ENCODE measurements around the gene LRRN4CL. TPM values are rescaled to one million over a fixed set of nuclear protein-coding genes. Genes with fewer than 3 reads are reported as not detected.
"Not testable (repeated sequence)": the region's sequence is repeated elsewhere in the genome, so short reads cannot be mapped to it uniquely, and the experiment has no call there.

Gene LRRN4CL
- total and polyA plus RNA-seq, 7 donors, result 0.23 to 40.4 (median 28.5) TPM

- TF ChIP-seq POLR2AphosphoS5 (IDR thresholded peaks at IDR 0.05) (peak; percentile 53 to 91 (median 77)), CTCF (IDR thresholded peaks at IDR 0.05) (no peak), POLR2A (IDR thresholded peaks at IDR 0.05) (peak; percentile 48 to 60), EP300 (IDR thresholded peaks at IDR 0.05) (peak in 1 of 4 donors; percentile 6)
- DNase-seq, result peak; percentile 97
- H3K4me1 ChIP-seq, result peaks cover 0 to 40% (median 36%) of the 10 kb centered on the region in 4 donors
- no peaks in the 10 kb centered on the region for H3K9me3 ChIP-seq
- H3K27ac ChIP-seq, result peak overlapping the region; percentile 81 to 88 (median 86)
- H3K27me3 ChIP-seq, result no peaks in the 10 kb centered on the region
- intact Hi-C loops (cut with DNase I), result loop anchor here (5.0 kb wide), 3 partner anchors 39 to 94 kb away; partner anchors contain the start of genes C11orf98, CSKMT, EML3 and INTS5
- H3K4me3 ChIP-seq, result peak overlapping the region; percentile 49 to 73 (median 62)
- H3K36me3 ChIP-seq, result peaks cover 0 to 19% (median 3%) of the 10 kb centered on the region in 4 donors
- WGBS, 2 donors, result 3 to 7% methylated on average over 73 of the region's 73 CpGs
Measured at GRCh38 chr11:62705880-62706849, 16.8 kb upstream of the LRRN4CL start.

- peak overlapping the region in 3 of 4 donors; percentile 49 to 73 (median 66) for H3K4me3 ChIP-seq
- no peaks in the 10 kb centered on the region for H3K27me3 ChIP-seq
- WGBS, 2 donors, result 24 to 64% methylated on average over 7 of the region's 7 CpGs
- no peak for TF ChIP-seq CTCF (IDR thresholded peaks at IDR 0.05)
- TF ChIP-seq POLR2AphosphoS5 (IDR thresholded peaks at IDR 0.05), result no peak
- TF ChIP-seq EP300 (IDR thresholded peaks at IDR 0.05), result no peak
- no peak for TF ChIP-seq POLR2A (IDR thresholded peaks at IDR 0.05)
- peak overlapping the region; percentile 81 to 88 (median 86) for H3K27ac ChIP-seq
- intact Hi-C loops (cut with DNase I), result loop anchor here (5.0 kb wide), 3 partner anchors 38 to 93 kb away; partner anchors contain the start of genes C11orf98, CSKMT, EML3 and INTS5
- H3K4me1 ChIP-seq, result peaks cover 0 to 37% (median 33%) of the 10 kb centered on the region in 4 donors
- no peaks in the 10 kb centered on the region for H3K9me3 ChIP-seq
- peaks cover 0 to 19% (median 0%) of the 10 kb centered on the region in 4 donors for H3K36me3 ChIP-seq
- no peak for DNase-seq
Measured at GRCh38 chr11:62705413-62705812, 16.1 kb upstream of the LRRN4CL start.

GRCh38 chr11:62703921-62704320 is 14.6 kb upstream of the LRRN4CL start:
- 84 to 93% methylated on average over 4 of the region's 4 CpGs for WGBS, 2 donors
- intact Hi-C loops (cut with DNase I); H3K27ac ChIP-seq; H3K9me3 ChIP-seq; H3K27me3 ChIP-seq; H3K4me3 ChIP-seq; DNase-seq: not testable (repeated sequence)
- Histone ChIP-seq H3K36me3 (peaks cover 0 to 20% (median 0%) of the 10 kb centered on the region in 4 donors), H3K4me1 (peaks cover 0 to 31% (median 26%) of the 10 kb centered on the region in 4 donors)

GRCh38 chr11:62702246-62702645 is 12.9 kb upstream of the LRRN4CL start:
- intact Hi-C loops (cut with DNase I), result no loop called here
- Histone ChIP-seq H3K27me3 (no peaks in the 10 kb centered on the region), H3K36me3 (peaks cover 0 to 20% (median 0%) of the 10 kb centered on the region in 4 donors), H3K27ac (no peak overlapping the region), H3K4me3 (no peak overlapping the region), H3K4me1 (peaks cover 0 to 21% (median 18%) of the 10 kb centered on the region in 4 donors), H3K9me3 (no peaks in the 10 kb centered on the region)
- WGBS, 2 donors, result 89 to 90% methylated on average over 11 of the region's 11 CpGs
- TF ChIP-seq POLR2A (IDR thresholded peaks at IDR 0.05) (no peak), POLR2AphosphoS5 (IDR thresholded peaks at IDR 0.05) (no peak), EP300 (IDR thresholded peaks at IDR 0.05) (no peak), CTCF (IDR thresholded peaks at IDR 0.05) (no peak)
- DNase-seq, result no peak
